ENCODE results near the gene SDHB. TPM values are rescaled to one million over a fixed set of nuclear protein-coding genes. Genes with fewer than 3 reads are reported as not detected.

The SDHB gene
- total and polyA plus RNA-seq, 4 donors = 59.1 to 117 (median 83.5) TPM

GRCh38 chr1:17052038-17052437 lies 1.8 kb downstream of the SDHB start:
- no peak for ATAC-seq (ENCODE audit: insufficient read depth, low FRiP score)
- no peak for DNase-seq
- no peak overlapping the region for H3K9ac ChIP-seq (ENCODE audit: insufficient read depth in 1 of 2, low read length in 2 of 2)
- H3K4me1 ChIP-seq (ENCODE audit: control insufficient read depth in 5 of 5, insufficient read depth in 5 of 5, low read length in 5 of 5) = peaks cover 3 to 11% (median 6%) of the 10 kb centered on the region in 5 donors
- H3K27ac ChIP-seq (ENCODE audit: low read depth in 1 of 2, low read length in 1 of 2) = no peak overlapping the region
- no peak overlapping the region for H3K4me3 ChIP-seq
- H3K27me3 ChIP-seq (ENCODE audit: control insufficient read depth in 3 of 3, insufficient read depth in 3 of 3, low read length in 2 of 3) = no peaks in the 10 kb centered on the region
- peaks cover 0 to 12% (median 4%) of the 10 kb centered on the region in 4 donors for H3K36me3 ChIP-seq (ENCODE audit: control insufficient read depth in 4 of 4, insufficient read depth in 4 of 4, low read length in 4 of 4)
- TF ChIP-seq CTCF (IDR thresholded peaks at IDR 0.05; ENCODE audit: control extremely low read depth, extremely low read depth) = no peak
- 73 to 76% methylated on average over 1 of the region's 1 CpG for WGBS, 2 donors
- H3K9me3 ChIP-seq (ENCODE audit: control insufficient read depth in 4 of 4, insufficient read depth in 3 of 4, low read length in 3 of 4) = no peaks in the 10 kb centered on the region

GRCh38 chr1:17047924-17048323 lies 5.9 kb downstream of the SDHB start:
- Histone ChIP-seq H3K9ac (ENCODE audit: insufficient read depth in 1 of 2, low read length in 2 of 2) (no peak overlapping the region), H3K4me3 (no peak overlapping the region), H3K27ac (ENCODE audit: low read depth in 1 of 2, low read length in 1 of 2) (no peak overlapping the region), H3K9me3 (ENCODE audit: control insufficient read depth in 4 of 4, insufficient read depth in 3 of 4, low read length in 3 of 4) (no peaks in the 10 kb centered on the region), H3K4me1 (ENCODE audit: control insufficient read depth in 5 of 5, insufficient read depth in 5 of 5, low read length in 5 of 5) (peaks cover 1 to 13% (median 5%) of the 10 kb centered on the region in 5 donors), H3K36me3 (ENCODE audit: control insufficient read depth in 4 of 4, insufficient read depth in 4 of 4, low read length in 4 of 4) (peaks cover 8 to 20% (median 12%) of the 10 kb centered on the region in 4 donors), H3K27me3 (ENCODE audit: control insufficient read depth in 3 of 3, insufficient read depth in 3 of 3, low read length in 2 of 3) (no peaks in the 10 kb centered on the region)
- TF ChIP-seq CTCF (IDR thresholded peaks at IDR 0.05; ENCODE audit: control extremely low read depth, extremely low read depth) = no peak
- ATAC-seq (ENCODE audit: insufficient read depth, low FRiP score) (no peak), DNase-seq (no peak)
- 93% methylated on average over 5 of the region's 5 CpGs for WGBS, 2 donors

- 65 to 80% methylated on average over 3 of the region's 3 CpGs for WGBS, 2 donors
- H3K27ac ChIP-seq (ENCODE audit: low read depth in 1 of 2, low read length in 1 of 2) = no peak overlapping the region
- H3K4me3 ChIP-seq = no peak overlapping the region
- H3K36me3 ChIP-seq (ENCODE audit: control insufficient read depth in 4 of 4, insufficient read depth in 4 of 4, low read length in 4 of 4) = peaks cover 8 to 24% (median 14%) of the 10 kb centered on the region in 4 donors
- H3K27me3 ChIP-seq (ENCODE audit: control insufficient read depth in 3 of 3, insufficient read depth in 3 of 3, low read length in 2 of 3) = no peaks in the 10 kb centered on the region
- ATAC-seq (ENCODE audit: insufficient read depth, low FRiP score) (no peak), DNase-seq (no peak)
- no peak overlapping the region for H3K9ac ChIP-seq (ENCODE audit: insufficient read depth in 1 of 2, low read length in 2 of 2)
- TF ChIP-seq CTCF (IDR thresholded peaks at IDR 0.05; ENCODE audit: control extremely low read depth, extremely low read depth) = no peak
- H3K4me1 ChIP-seq (ENCODE audit: control insufficient read depth in 5 of 5, insufficient read depth in 5 of 5, low read length in 5 of 5) = peaks cover 0 to 7% (median 0%) of the 10 kb centered on the region in 5 donors
- H3K9me3 ChIP-seq (ENCODE audit: control insufficient read depth in 4 of 4, insufficient read depth in 3 of 4, low read length in 3 of 4) = no peaks in the 10 kb centered on the region
Measured at GRCh38 chr1:17046334-17046657, 7.5 kb downstream of the SDHB start.
